GM23338 (cell line): ENCODE measurements around the gene SOX15. TPM values are rescaled to one million over a fixed set of nuclear protein-coding genes. Genes with fewer than 3 reads are reported as not detected.

Source experiments
- ATAC-seq: fragments of 200-7000 bp; cut with Tn5 transposase; 3 replicates; pipeline ENCODE4 v1.9.1; 2020
- DNase-seq: peaks from one replicate; pipeline ENCODE4 v3.0.0-alpha.2; 2015; ENCODE audit warnings: low spot score
- H2AFZ ChIP-seq: fragments of 200-600 bp; sonication (generic); 2 replicates; pipeline ENCODE4 v1.8.0; 2016; ENCODE audit warnings: antibody characterized with exemption, mild to moderate bottlenecking, moderate library complexity
- H3F3A ChIP-seq: fragments of 200-600 bp; sonication (generic); replicated peaks from 2 replicates; pipeline ENCODE4 v1.8.0; 2017; ENCODE audit warnings: antibody characterized with exemption, mixed run types, low read depth
- H3K27ac ChIP-seq: fragments of 200-600 bp; sonication (generic); 2 replicates; pipeline ENCODE4 v1.6.1; 2016; ENCODE audit warnings: low read depth
- H3K27me3 ChIP-seq: fragments of 200-600 bp; sonication (generic); 2 replicates; pipeline ENCODE4 v1.8.0; 2016; ENCODE audit warnings: mild to moderate bottlenecking, mixed run types, moderate library complexity; ENCODE audit not compliant: insufficient read depth
- H3K36me3 ChIP-seq: fragments of 200-600 bp; sonication (generic); 2 replicates; pipeline ENCODE4 v1.8.0; 2016; ENCODE audit warnings: mild to moderate bottlenecking; ENCODE audit not compliant: insufficient read depth
- H3K4me1 ChIP-seq: fragments of 200-600 bp; sonication (generic); 2 replicates; pipeline ENCODE4 v1.8.0; 2016; ENCODE audit warnings: mild to moderate bottlenecking, moderate library complexity; ENCODE audit not compliant: insufficient read depth
- H3K4me2 ChIP-seq: fragments of 200-600 bp; sonication (generic); 2 replicates; pipeline ENCODE4 v1.7.1; 2017; ENCODE audit warnings: mixed run types
- H3K4me3 ChIP-seq: fragments of 200-600 bp; sonication (generic); 2 replicates; pipeline ENCODE4 v1.6.1; 2016; ENCODE audit warnings: mixed run types
- H3K79me2 ChIP-seq: fragments of 200-600 bp; sonication (generic); replicated peaks from 2 replicates; pipeline ENCODE4 v1.8.0; 2017; ENCODE audit warnings: mild to moderate bottlenecking; ENCODE audit not compliant: insufficient read depth
- H3K9me2 ChIP-seq: fragments of 200-600 bp; sonication (generic); 2 replicates; pipeline ENCODE4 v1.8.0; 2017; ENCODE audit not compliant: insufficient read depth
- H4K20me1 ChIP-seq: fragments of 200-600 bp; sonication (generic); replicated peaks from 2 replicates; pipeline ENCODE4 v1.8.0; 2017; ENCODE audit warnings: mild to moderate bottlenecking; ENCODE audit not compliant: insufficient read depth
- H3K27ac Mint-ChIP-seq: 2 replicates; pipeline ENCODE4 v1.8.0; 2020; ENCODE audit warnings: inconsistent platforms, mild to moderate bottlenecking, moderate library complexity, mixed read lengths
- H3K27me3 Mint-ChIP-seq: 3 replicates; pipeline ENCODE4 v1.8.0; 2022; ENCODE audit warnings: low read depth, mild to moderate bottlenecking, moderate library complexity, mixed read lengths, inconsistent platforms; ENCODE audit not compliant: insufficient read depth, poor library complexity
- H3K36me3 Mint-ChIP-seq: 3 replicates; pipeline ENCODE4 v1.8.0; 2021; ENCODE audit warnings: low read depth, mild to moderate bottlenecking, inconsistent platforms, moderate library complexity, mixed read lengths
- H3K4me1 Mint-ChIP-seq: 3 replicates; pipeline ENCODE4 v1.8.0; 2020; ENCODE audit warnings: mild to moderate bottlenecking, inconsistent platforms, mixed read lengths
- H3K4me3 Mint-ChIP-seq: 3 replicates; pipeline ENCODE4 v1.8.0; 2021; ENCODE audit warnings: moderate library complexity, mild to moderate bottlenecking, inconsistent platforms, mixed read lengths
- H3K9me3 Mint-ChIP-seq: 3 replicates; pipeline ENCODE4 v1.8.0; 2020; ENCODE audit warnings: moderate library complexity, mild to moderate bottlenecking, inconsistent platforms, mixed read lengths
- CREB1 ChIP-seq: fragments of 250-450 bp; sonication (Bioruptor Pico); IDR thresholded peaks from 2 replicates; pipeline ENCODE4 v1.5.0; 2020; ENCODE audit warnings: low read depth, mild to moderate bottlenecking, moderate library complexity
- CTCF ChIP-seq, 2 experiments: fragments of 200-600 bp in 1 of 2; sonication (generic) in 1 of 2; conservative IDR thresholded peaks; 2 replicates each; pipeline versions ENCODE4 v1.5.1 to v1.6.1; 2016 to 2017; ENCODE audit warnings: antibody characterized with exemption in 2 of 2, low read depth in 2 of 2, mild to moderate bottlenecking in 2 of 2, moderate library complexity in 1 of 2
- ETS1 ChIP-seq: IDR thresholded peaks from 2 replicates; pipeline ENCODE4 v1.6.1; 2016; ENCODE audit warnings: antibody characterized with exemption
- EZH2 ChIP-seq: fragments of 200-600 bp; sonication (generic); IDR thresholded peaks from one replicate; pipeline ENCODE4 v1.8.0; 2017; ENCODE audit warnings: antibody characterized with exemption, mild to moderate bottlenecking, low read depth; ENCODE audit not compliant: unreplicated experiment
- EZH2phosphoT487 ChIP-seq: fragments of 200-600 bp; sonication (generic); IDR thresholded peaks from one replicate; pipeline ENCODE4 v1.8.1; 2018; ENCODE audit warnings: antibody characterized with exemption; ENCODE audit not compliant: unreplicated experiment
- JUNB ChIP-seq: IDR thresholded peaks from one replicate; pipeline ENCODE4 v1.6.1; 2016; ENCODE audit warnings: antibody characterized with exemption; ENCODE audit not compliant: unreplicated experiment
- NANOG ChIP-seq: IDR thresholded peaks from 2 replicates; pipeline ENCODE4 v1.6.1; 2016; ENCODE audit warnings: antibody characterized with exemption, borderline replicate concordance
- POLR2AphosphoS5 ChIP-seq: IDR thresholded peaks from 2 replicates; pipeline ENCODE4 v1.6.1; 2016; ENCODE audit warnings: antibody characterized with exemption, low read depth
- REST ChIP-seq: IDR thresholded peaks from one replicate; pipeline ENCODE4 v1.6.1; 2018; ENCODE audit warnings: antibody characterized with exemption; ENCODE audit not compliant: unreplicated experiment
- STAT1 ChIP-seq: IDR thresholded peaks from one replicate; pipeline ENCODE4 v1.6.1; 2016; ENCODE audit warnings: antibody characterized with exemption; ENCODE audit not compliant: unreplicated experiment
- ZNF114 ChIP-seq: fragments of 250-450 bp; sonication (Bioruptor Pico); IDR thresholded peaks from 2 replicates; pipeline ENCODE4 v1.5.0; 2020; ENCODE audit warnings: mild to moderate bottlenecking, moderate library complexity
- ZNF331 ChIP-seq: fragments of 250-450 bp; sonication (Bioruptor Pico); IDR thresholded peaks from 2 replicates; pipeline ENCODE4 v1.5.0; 2020; ENCODE audit warnings: low read depth, mild to moderate bottlenecking, moderate library complexity
- ZNF462 ChIP-seq: fragments of 250-450 bp; sonication (Bioruptor Pico); IDR thresholded peaks from 2 replicates; pipeline ENCODE4 v1.5.0; 2020; ENCODE audit warnings: mild to moderate bottlenecking, moderate library complexity
- polyA plus RNA-seq: library from polyadenylated mRNA; unstranded; fragments of >200 nt; fragmentation: Nextera tagmentation; extraction: Ambion mirVana; gene quantifications from 2 replicates; pipeline ENCODE4 v1.2.1, GENCODE V29; 2016
- total RNA-seq: library from RNA; depleted of rRNA; stranded (reverse); fragments of >200 nt; shearing (Covaris generic); gene quantifications from 2 replicates; pipeline ENCODE4 v1.2.3, GENCODE V29; 2014

Gene SOX15
- total and polyA plus RNA-seq, 2 experiments from 2014 or later = 29.9 to 43.0 TPM

GRCh38 chr17:7575959-7576358, 13.9 kb downstream of the SOX15 start:
- Histone ChIP-seq H3F3A (peaks cover 81% of the 10 kb centered on the region), H4K20me1 (peaks cover 40% of the 10 kb centered on the region), H3K4me1 (peaks cover 42% of the 10 kb centered on the region), H3K27ac (peak overlapping the region; percentile 97), H3K36me3 (peaks cover 46% of the 10 kb centered on the region), H3K27me3 (no peaks in the 10 kb centered on the region), H2AFZ (no peak overlapping the region), H3K9me2 (no peaks in the 10 kb centered on the region), H3K4me3 (peak overlapping the region; percentile 100), H3K79me2 (peaks cover 56% of the 10 kb centered on the region), H3K4me2 (peak overlapping the region; percentile 32; the same call in 1 of the 2 replicates)
- no peak for TF ChIP-seq CREB1 (CRISPR knock-in tag)
- TF ChIP-seq EZH2phosphoT487 = no peak
- no peak for TF ChIP-seq STAT1
- no peak for TF ChIP-seq ZNF114 (CRISPR knock-in tag)
- no peak for TF ChIP-seq ZNF462 (CRISPR knock-in tag)
- no peak for TF ChIP-seq REST
- TF ChIP-seq CTCF (conservative IDR thresholded peaks at IDR 0.05; ENCODE audit: low read depth in 2 of 2) = no peak
- TF ChIP-seq ZNF331 (CRISPR knock-in tag) = no peak
- no peak for TF ChIP-seq POLR2AphosphoS5
- TF ChIP-seq ETS1 = no peak
- TF ChIP-seq NANOG = no peak
- no peak for TF ChIP-seq JUNB
- no peak for TF ChIP-seq EZH2
- peaks cover 56% of the 10 kb centered on the region for H3K27me3 Mint-ChIP-seq
- H3K27ac Mint-ChIP-seq = peak overlapping the region; percentile 86; the same call in 1 of the 2 replicates
- no peak for DNase-seq
- ATAC-seq = no peak
- H3K4me1 Mint-ChIP-seq = peaks cover 64% of the 10 kb centered on the region
- peaks cover 90% of the 10 kb centered on the region for H3K36me3 Mint-ChIP-seq
- peaks cover 16% of the 10 kb centered on the region; the same call in 2 of the 3 replicates for H3K9me3 Mint-ChIP-seq
- H3K4me3 Mint-ChIP-seq = peak overlapping the region; percentile 90
